ENCODE results near the gene RRH.
"Not testable (repeated sequence)": the region's sequence is repeated elsewhere in the genome, so short reads cannot be mapped to it uniquely, and the experiment has no call there.

The RRH gene

DNA sequence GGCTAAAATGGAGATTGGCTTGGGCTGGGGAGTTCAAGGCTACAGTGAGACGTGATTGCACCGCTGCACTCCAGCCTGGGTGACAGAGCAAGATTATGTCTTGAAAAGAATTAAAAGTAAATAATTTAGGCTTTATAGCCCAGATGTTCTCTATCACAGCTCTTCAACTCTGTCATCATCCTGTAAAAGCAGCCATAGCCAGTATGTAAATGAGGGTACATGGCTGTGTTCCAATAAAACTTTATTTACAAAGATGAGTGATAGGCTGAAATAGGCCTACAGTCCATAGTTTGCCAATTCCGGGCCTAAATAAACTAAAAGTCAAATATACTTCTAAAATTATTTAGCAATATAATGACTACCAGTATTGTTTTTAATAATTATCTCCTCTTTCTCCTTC is 9.2 kb downstream of the RRH start:
- in situ Hi-C loops (cut with HindIII; ENCODE audit: low sequenced_read_pairs), result no loop called here

DNA sequence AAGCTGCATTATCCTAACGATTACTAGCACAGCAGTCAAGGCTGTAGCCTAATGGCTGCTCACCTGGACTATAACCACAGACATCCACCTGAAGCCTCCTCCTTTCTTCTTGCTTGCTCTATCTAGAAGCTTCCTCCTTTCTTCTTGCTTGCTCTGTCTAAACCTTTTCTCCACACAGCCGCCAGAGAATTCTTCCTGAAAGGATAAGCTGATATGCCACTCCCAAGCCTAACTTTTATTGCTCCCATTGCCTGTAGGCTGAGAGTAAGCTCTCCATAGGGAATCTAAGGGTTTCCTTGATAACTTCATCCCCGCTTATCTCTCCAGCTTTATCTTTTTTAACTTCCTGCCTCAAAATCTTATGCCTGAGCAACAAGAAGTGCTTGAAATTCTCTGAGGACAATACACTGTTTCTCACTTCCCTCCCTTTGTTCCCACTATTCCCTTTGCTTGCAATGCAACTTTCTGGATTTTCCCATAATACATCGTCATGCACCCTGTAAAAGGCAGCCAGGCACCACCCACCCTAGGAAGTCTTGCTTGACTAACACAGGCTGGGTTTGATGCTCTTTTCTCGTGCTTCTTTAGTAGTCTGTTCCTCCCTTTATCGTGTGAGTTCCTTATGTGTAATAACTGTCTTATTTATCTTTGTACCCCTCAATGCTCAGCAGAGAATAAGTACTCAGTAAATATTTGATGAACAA is 18.8 kb downstream of the RRH start:
- in situ Hi-C loops (cut with HindIII; ENCODE audit: low sequenced_read_pairs), result no loop called here

DNA sequence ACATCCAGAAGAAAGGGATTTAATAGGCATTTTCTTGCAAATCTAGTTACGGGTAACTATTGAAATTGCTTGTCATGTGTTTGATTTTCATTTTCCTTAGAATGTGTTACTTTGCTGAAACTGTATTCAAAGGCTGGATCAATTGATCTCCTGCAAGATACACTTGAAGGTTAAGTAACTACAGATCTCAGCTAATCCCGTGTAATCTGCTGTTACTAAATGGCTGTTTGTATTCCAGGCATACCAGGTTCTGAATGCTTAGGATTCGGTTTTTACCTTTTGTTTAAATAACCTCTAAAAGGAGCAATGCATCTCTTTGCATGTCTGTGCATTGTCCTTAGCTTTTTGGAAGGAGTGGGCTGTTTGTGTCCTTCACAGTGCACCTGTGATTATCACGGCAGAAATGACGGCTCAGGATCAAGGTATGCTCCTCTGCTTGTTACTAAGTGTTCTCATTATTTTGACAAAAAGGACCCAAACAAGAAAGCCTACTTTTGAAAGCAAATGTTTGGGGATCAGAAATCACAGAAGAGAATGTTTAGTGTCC is 20.2 kb downstream of the RRH start, which contains the start of gene LRIT3:
LRIT3 (plus strand) TSS at position 212 of the 547 bp plus-strand sequence; CDS start at position 307, 95 bp downstream.
- in situ Hi-C loops (cut with HindIII; ENCODE audit: low sequenced_read_pairs), result no loop called here

GRCh38 chr4:109848501-109848900 is 20.7 kb downstream of the RRH start:
- in situ Hi-C loops (cut with HindIII; ENCODE audit: low sequenced_read_pairs), result no loop called here

GRCh38 chr4:109850601-109851000 is 22.8 kb downstream of the RRH start:
- in situ Hi-C loops (cut with HindIII; ENCODE audit: low sequenced_read_pairs), result no loop called here

DNA sequence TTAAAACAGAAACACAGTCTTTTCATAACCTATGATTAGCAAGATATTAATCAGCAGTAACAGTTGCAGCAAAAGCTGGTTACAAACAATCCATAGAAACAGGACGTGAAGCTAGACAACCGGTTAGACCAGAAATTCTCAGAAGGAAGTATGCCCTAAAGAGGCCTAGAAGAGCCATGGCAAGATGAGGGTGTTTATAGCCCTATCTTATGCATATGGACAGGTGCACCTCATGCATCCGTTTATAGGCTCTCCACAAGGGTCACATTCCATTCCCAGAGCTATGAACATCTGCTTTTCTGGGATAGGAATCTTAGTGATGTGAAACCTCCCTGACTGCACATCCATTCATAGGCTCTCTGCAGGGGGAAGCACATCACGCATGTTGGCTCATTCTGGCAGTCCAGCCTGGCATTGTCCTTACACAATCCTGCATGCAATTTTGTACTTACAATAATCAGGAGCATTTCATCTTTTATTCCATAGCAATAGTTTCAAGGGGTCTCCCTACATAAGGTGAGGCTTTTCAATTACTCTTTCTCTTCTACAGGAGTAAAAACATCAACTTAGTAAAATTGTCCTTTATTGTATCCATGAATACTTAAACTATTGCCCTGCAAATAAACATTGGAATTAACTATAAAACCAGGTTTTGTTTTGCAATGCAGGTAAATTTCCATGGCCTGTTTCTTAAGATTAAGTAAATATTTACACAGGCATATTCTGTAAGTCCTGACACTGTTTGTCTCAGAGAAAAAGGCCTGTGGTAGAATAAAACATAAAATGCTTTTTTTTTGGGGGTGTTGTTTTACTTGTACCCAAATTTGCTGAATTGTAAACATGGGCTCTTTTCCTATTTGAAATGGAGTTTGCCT is 31.9 kb downstream of the RRH start:
- in situ Hi-C loops (cut with HindIII; ENCODE audit: low sequenced_read_pairs), result not testable (repeated sequence)

DNA sequence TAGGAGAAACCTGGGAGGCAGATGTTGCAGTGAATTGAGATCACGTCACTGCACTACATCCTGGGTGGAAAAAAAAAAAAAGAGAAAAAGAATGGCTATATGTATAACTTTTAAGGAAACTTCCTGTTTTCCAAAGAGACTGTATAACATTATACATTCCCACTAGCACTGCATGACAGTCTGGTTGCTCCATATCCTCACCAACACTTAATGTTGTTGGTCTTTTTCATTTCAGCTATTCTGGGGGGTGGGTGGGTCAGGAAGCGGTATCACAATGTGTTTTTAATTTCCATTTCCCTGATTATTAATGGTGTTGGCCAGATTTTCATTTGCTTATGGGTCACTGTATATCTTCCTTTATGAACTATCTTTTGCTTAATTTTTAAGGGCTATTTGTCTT is 33.5 kb downstream of the RRH start:
- in situ Hi-C loops (cut with HindIII; ENCODE audit: low sequenced_read_pairs), result no loop called here

DNA sequence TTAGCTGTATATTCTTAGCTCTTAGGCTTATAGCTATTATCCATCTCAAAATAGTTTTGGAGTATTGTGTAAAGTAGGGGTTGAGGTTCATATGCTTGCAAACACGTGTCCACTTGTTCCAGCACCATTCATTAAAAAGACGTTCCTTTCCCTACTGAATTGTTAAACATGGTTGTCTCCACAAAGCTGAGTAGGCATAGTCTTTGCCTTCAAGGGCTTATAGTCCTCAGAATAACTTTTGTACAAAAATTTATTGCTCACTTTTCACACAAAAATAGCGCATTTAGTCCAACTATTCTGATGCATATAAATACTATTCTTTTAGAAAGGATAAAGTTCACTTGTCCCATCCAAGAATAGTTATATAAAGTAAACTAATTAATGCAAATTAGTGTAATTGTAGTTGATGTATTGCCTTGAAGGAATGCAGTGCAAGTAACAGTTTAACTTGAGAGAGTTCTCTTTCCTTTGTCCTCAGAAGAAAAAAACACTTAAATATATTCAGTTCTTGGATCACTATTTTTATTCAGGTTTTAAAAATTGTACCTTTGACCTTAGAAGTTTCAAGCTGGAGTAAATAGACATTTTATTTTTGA is 34.2 kb downstream of the RRH start:
- in situ Hi-C loops (cut with HindIII; ENCODE audit: low sequenced_read_pairs), result no loop called here

GRCh38 chr4:109864134-109864533 is 36.4 kb downstream of the RRH start:
- in situ Hi-C loops (cut with HindIII; ENCODE audit: low sequenced_read_pairs), result no loop called here

GRCh38 chr4:109870061-109870460 is 42.3 kb downstream of the RRH start:
- in situ Hi-C loops (cut with HindIII; ENCODE audit: low sequenced_read_pairs), result no loop called here

- in situ Hi-C loops (cut with HindIII; ENCODE audit: low sequenced_read_pairs), result no loop called here
These were observed 44.3 kb downstream of the RRH start for GRCh38 chr4:109872065-109872464.

GRCh38 chr4:109872950-109873656 is 45.3 kb downstream of the RRH start:
- in situ Hi-C loops (cut with HindIII; ENCODE audit: low sequenced_read_pairs), result no loop called here

GRCh38 chr4:109873791-109874514 is 46.2 kb downstream of the RRH start:
- in situ Hi-C loops (cut with HindIII; ENCODE audit: low sequenced_read_pairs), result no loop called here

DNA sequence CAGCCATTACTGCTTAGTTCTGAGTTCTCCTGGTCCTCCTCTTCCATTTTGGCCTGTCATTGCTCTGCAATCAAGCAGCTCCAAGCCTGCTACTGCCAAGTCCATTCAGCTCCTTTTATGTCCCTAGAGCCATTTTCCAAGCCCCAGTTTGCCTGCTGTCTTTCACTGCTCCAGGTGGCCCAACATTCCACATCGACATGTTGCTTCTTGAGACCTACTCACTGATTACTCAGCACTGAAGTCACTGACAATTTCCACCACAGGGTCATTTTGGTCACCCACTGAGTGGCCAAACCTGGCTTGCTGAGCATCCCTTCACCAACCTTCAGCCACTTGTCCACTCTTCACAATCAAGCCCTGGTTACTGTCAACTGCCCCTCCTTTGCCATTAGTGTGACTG is 47.3 kb downstream of the RRH start:
- in situ Hi-C loops (cut with HindIII; ENCODE audit: low sequenced_read_pairs), result no loop called here

GRCh38 chr4:109875553-109875952 is 47.8 kb downstream of the RRH start:
- in situ Hi-C loops (cut with HindIII; ENCODE audit: low sequenced_read_pairs), result not testable (repeated sequence)

- in situ Hi-C loops (cut with HindIII; ENCODE audit: low sequenced_read_pairs), result no loop called here
These were observed 49.0 kb downstream of the RRH start for GRCh38 chr4:109876634-109877265.

DNA sequence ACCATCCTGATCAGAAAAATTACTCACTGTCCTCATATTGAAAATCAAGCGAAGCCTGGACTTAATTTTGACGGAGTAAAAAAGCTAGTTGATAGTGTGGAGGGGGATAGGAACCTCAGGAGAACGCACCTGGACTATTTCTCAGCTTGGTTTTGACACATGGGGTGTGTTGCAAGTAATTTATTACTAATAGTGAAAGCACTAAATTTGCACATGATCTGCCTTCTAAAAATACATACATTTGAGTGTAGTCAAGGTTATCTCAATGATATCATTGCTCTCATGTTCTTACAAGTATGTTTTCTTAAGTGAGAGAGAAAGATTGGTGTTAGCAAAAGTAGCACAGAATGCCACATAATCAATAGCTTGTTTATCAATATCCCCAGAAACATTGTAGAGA is 49.6 kb downstream of the RRH start:
- in situ Hi-C loops (cut with HindIII; ENCODE audit: low sequenced_read_pairs), result no loop called here

- in situ Hi-C loops (cut with HindIII; ENCODE audit: low sequenced_read_pairs), result no loop called here
These were observed 50.6 kb downstream of the RRH start for GRCh38 chr4:109878355-109878754.

GRCh38 chr4:109879081-109879480 is 51.3 kb downstream of the RRH start:
- in situ Hi-C loops (cut with HindIII; ENCODE audit: low sequenced_read_pairs), result no loop called here

All from DLD1 (cell line).